ENCODE results near the gene SEZ6.

The SEZ6 gene

GRCh38 chr17:28975031-28975430 lies 30.8 kb downstream of the SEZ6 start:
- no peak for FAIRE-seq
- DNase-seq (ENCODE audit: insufficient read length, low spot score) = no peak
- no peak for TF ChIP-seq CTCF (IDR thresholded peaks at IDR 0.05; ENCODE audit: insufficient read depth, missing control alignments)

- no peak for DNase-seq (ENCODE audit: insufficient read length, low spot score)
- no peak for FAIRE-seq
- TF ChIP-seq CTCF (IDR thresholded peaks at IDR 0.05; ENCODE audit: insufficient read depth, missing control alignments) = no peak
Observed at GRCh38 chr17:28974451-28974850, 31.4 kb downstream of the SEZ6 start.

- no peak for DNase-seq (ENCODE audit: insufficient read length, low spot score)
- no peak for TF ChIP-seq CTCF (IDR thresholded peaks at IDR 0.05; ENCODE audit: insufficient read depth, missing control alignments)
- no peak for FAIRE-seq
Observed at GRCh38 chr17:28973425-28973824, 32.4 kb downstream of the SEZ6 start.

- DNase-seq (ENCODE audit: insufficient read length, low spot score) (no peak), FAIRE-seq (no peak)
- no peak for TF ChIP-seq CTCF (IDR thresholded peaks at IDR 0.05; ENCODE audit: insufficient read depth, missing control alignments)
Observed at GRCh38 chr17:28972437-28972836, 33.4 kb downstream of the SEZ6 start.

GRCh38 chr17:28970879-28971278 lies 35.0 kb downstream of the SEZ6 start:
- TF ChIP-seq CTCF (IDR thresholded peaks at IDR 0.05; ENCODE audit: insufficient read depth, missing control alignments) = no peak
- no peak for DNase-seq (ENCODE audit: insufficient read length, low spot score)
- FAIRE-seq = no peak

GRCh38 chr17:28969706-28970393 lies 36.0 kb downstream of the SEZ6 start:
- no peak for TF ChIP-seq CTCF (IDR thresholded peaks at IDR 0.05; ENCODE audit: insufficient read depth, missing control alignments)
- no peak for DNase-seq (ENCODE audit: insufficient read length, low spot score)
- no peak for FAIRE-seq

GRCh38 chr17:28968914-28969295 lies 36.9 kb downstream of the SEZ6 start:
- DNase-seq (ENCODE audit: insufficient read length, low spot score) = no peak
- FAIRE-seq = no peak

More at GRCh38 chr17:28968914-28969295, 36.9 kb downstream of the SEZ6 start:
- no peak for TF ChIP-seq CTCF (IDR thresholded peaks at IDR 0.05; ENCODE audit: insufficient read depth, missing control alignments)

All from D721Med (cell line).